Measurements from ENCODE around the gene TGFBR2. TPM values are rescaled to one million over a fixed set of nuclear protein-coding genes. Genes with fewer than 3 reads are reported as not detected.
A peak's percentile ranks its signal among the peaks of the same experiment; 100 is the strongest.

TGFBR2 gene
- total and polyA plus RNA-seq, 2 of the 13 experiments (the other 11 are each of a cell fraction or from before 2014, with no cell fraction given): 82.2 to 187 TPM

GRCh38 chr3:30587904-30588303 lies 18.5 kb upstream of the TGFBR2 start:
- ChIA-PET POLR2A (no interaction called here), CTCF (ENCODE audit: low intra/inter-chr PET ratio, low total read pairs) (no interaction called here)
- Histone ChIP-seq H3K27ac (ENCODE audit: extremely low read length, insufficient read depth, low read length) (no peak overlapping the region), H4K20me1 (ENCODE audit: insufficient read depth, low read length) (no peaks in the 10 kb centered on the region), H3K9ac (ENCODE audit: insufficient read depth, low read depth, low read length) (no peak overlapping the region), H3K79me2 (ENCODE audit: insufficient read depth, low read length) (no peaks in the 10 kb centered on the region), H3K4me3 (replicated peaks in 1 of 3; ENCODE audit: insufficient read depth in 1 of 3, low read depth in 2 of 3, low read length in 3 of 3) (no peak overlapping the region), H3K9me3 (ENCODE audit: low read length) (no peaks in the 10 kb centered on the region), H3K36me3 (replicated peaks in 1 of 2; ENCODE audit: control insufficient read depth in 1 of 2, insufficient read depth in 2 of 2, low read length in 2 of 2) (no peaks in the 10 kb centered on the region), H3K4me2 (ENCODE audit: low read depth, low read length) (no peak overlapping the region), H3K27me3 (ENCODE audit: control insufficient read depth in 1 of 2, insufficient read depth in 2 of 2, low read length in 2 of 2) (no peaks in the 10 kb centered on the region), H2AFZ (ENCODE audit: low read length) (no peak overlapping the region), H3K4me1 (ENCODE audit: insufficient read depth, low read length) (peaks cover 33% of the 10 kb centered on the region)
- ATAC-seq (no peak), DNase-seq (ENCODE audit: low spot score) (no peak), FAIRE-seq (no peak)
- TF ChIP-seq SMARCC2 (IDR thresholded peaks at IDR 0.05): no peak
- TF ChIP-seq JUNB (CRISPR knock-in tag; IDR thresholded peaks at IDR 0.05; ENCODE audit: borderline replicate concordance): no peak
- TF ChIP-seq MXD4 (CRISPR knock-in tag; IDR thresholded peaks at IDR 0.05): no peak
- TF ChIP-seq ZNF253 (CRISPR knock-in tag; IDR thresholded peaks at IDR 0.05; ENCODE audit: borderline replicate concordance): no peak
- TF ChIP-seq SP1 (IDR thresholded peaks at IDR 0.05): no peak
- TF ChIP-seq SP1 (CRISPR knock-in tag; IDR thresholded peaks at IDR 0.05): no peak
- no peak for TF ChIP-seq CBFB (CRISPR knock-in tag; IDR thresholded peaks at IDR 0.05)
- WGBS (ENCODE audit: low lambda C conversion rate): 97% methylated on average over 2 of the region's 2 CpGs
- BruUV-seq (replicated peaks): no TSS peak
- intact Hi-C loops (cut with micrococcal nuclease; ENCODE audit: unreplicated experiment): no loop called here
- in situ Hi-C loops (cut with HindIII; ENCODE audit: extremely low pct_ligation_motif_present, low pct_unique_long_range_greater_than_20kb): no loop called here

DNA sequence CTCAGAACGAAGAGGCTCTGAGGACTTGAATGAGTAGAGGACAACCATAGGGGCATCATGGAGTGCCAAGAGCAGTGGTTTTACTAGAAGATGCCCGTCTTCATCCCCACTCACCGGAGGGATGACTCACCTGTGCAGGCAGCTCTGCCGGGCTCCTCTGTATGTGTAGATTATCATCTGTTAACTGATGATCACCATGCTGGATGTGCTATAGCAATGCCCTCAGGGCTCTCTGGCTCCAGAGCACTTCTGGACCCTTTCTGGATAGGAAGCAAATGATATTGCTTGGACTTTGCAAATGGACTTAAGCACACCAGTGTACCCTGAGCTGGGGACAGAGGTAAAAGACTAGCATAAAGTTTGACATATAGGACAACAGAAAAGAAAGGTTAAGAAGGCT lies 10.2 kb upstream of the TGFBR2 start:
- CTCF ChIA-PET (ENCODE audit: low intra/inter-chr PET ratio, low total read pairs): no interaction called here
- in situ Hi-C loops (cut with HindIII; ENCODE audit: extremely low pct_ligation_motif_present, low pct_unique_long_range_greater_than_20kb) (no loop called here), intact Hi-C loops (cut with micrococcal nuclease; ENCODE audit: unreplicated experiment) (loop anchor here (2.0 kb wide), 2 partner anchors 103 to 337 kb away; no protein-coding TSS in a partner anchor)
- DNase-seq (ENCODE audit: low spot score) (no peak), ATAC-seq (no peak), FAIRE-seq (no peak)
- no TSS peak for BruUV-seq (replicated peaks)
- no peaks in the 10 kb centered on the region for H3K27me3 ChIP-seq (ENCODE audit: control insufficient read depth in 1 of 2, insufficient read depth in 2 of 2, low read length in 2 of 2)
- H3K4me2 ChIP-seq (ENCODE audit: low read depth, low read length): no peak overlapping the region
- H3K27ac ChIP-seq (ENCODE audit: extremely low read length, insufficient read depth, low read length): peak overlapping the region; percentile 98
- H2AFZ ChIP-seq (ENCODE audit: low read length): no peak overlapping the region
- H3K9me3 ChIP-seq (ENCODE audit: low read length): no peaks in the 10 kb centered on the region
- H3K36me3 ChIP-seq (replicated peaks in 1 of 2; ENCODE audit: control insufficient read depth in 1 of 2, insufficient read depth in 2 of 2, low read length in 2 of 2): no peaks in the 10 kb centered on the region
- POLR2A ChIA-PET: interaction anchor here (2.8 to 3.1 kb wide), 2 partner anchors 11 to 17 kb away, joined by 16 to 42 read pairs; partner anchors contain the start of gene TGFBR2
- peaks cover 67% of the 10 kb centered on the region for H3K4me1 ChIP-seq (ENCODE audit: insufficient read depth, low read length)
- H4K20me1 ChIP-seq (ENCODE audit: insufficient read depth, low read length): no peaks in the 10 kb centered on the region
- H3K9ac ChIP-seq (ENCODE audit: insufficient read depth, low read depth, low read length): peak overlapping the region; percentile 60
- no peak overlapping the region for H3K4me3 ChIP-seq (replicated peaks in 1 of 3; ENCODE audit: insufficient read depth in 1 of 3, low read depth in 2 of 3, low read length in 3 of 3)
- 97% methylated on average over 4 of the region's 4 CpGs for WGBS (ENCODE audit: low lambda C conversion rate)
- H3K79me2 ChIP-seq (ENCODE audit: insufficient read depth, low read length): peaks cover 20% of the 10 kb centered on the region
- TF ChIP-seq ZNF253 (CRISPR knock-in tag; IDR thresholded peaks at IDR 0.05; ENCODE audit: borderline replicate concordance) (no peak), HDAC2 (CRISPR knock-in tag; IDR thresholded peaks at IDR 0.05) (0 out of 2 replicates have a peak, but pooled peaks have one; percentile 22), HNF4G (IDR thresholded peaks at IDR 0.05; ENCODE audit: borderline replicate concordance, low read depth, low read length) (0 out of 2 replicates have a peak, but pooled peaks have one; percentile 19), HNF4G (CRISPR knock-in tag; IDR thresholded peaks at IDR 0.05; ENCODE audit: borderline replicate concordance, low read depth) (no peak), SAP130 (CRISPR knock-in tag; IDR thresholded peaks at IDR 0.05; ENCODE audit: low read depth) (no peak), HNF1A (IDR thresholded peaks at IDR 0.05; ENCODE audit: low read depth) (no peak), HNF1A (CRISPR knock-in tag; IDR thresholded peaks at IDR 0.05; ENCODE audit: borderline replicate concordance) (0 out of 2 replicates have a peak, but pooled peaks have one; percentile 26), HNF4A (CRISPR knock-in tag; IDR thresholded peaks at IDR 0.05) (peak; percentile 69), SOX5 (CRISPR knock-in tag; IDR thresholded peaks at IDR 0.05; ENCODE audit: borderline replicate concordance) (peak; percentile 11; the same call in 1 of the 2 replicates)
- TF ChIP-seq, protein P1, sequence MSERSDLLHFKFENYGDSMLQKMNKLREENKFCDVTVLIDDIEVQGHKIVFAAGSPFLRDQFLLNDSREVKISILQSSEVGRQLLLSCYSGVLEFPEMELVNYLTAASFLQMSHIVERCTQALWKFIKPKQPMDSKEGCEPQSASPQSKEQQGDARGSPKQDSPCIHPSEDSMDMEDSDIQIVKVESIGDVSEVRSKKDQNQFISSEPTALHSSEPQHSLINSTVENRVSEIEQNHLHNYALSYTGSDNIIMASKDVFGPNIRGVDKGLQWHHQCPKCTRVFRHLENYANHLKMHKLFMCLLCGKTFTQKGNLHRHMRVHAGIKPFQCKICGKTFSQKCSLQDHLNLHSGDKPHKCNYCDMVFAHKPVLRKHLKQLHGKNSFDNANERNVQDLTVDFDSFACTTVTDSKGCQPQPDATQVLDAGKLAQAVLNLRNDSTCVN (CRISPR knock-in tag; IDR thresholded peaks at IDR 0.05; ENCODE audit: borderline replicate concordance): peak; percentile 100

All from HepG2 (cell line).